H1 (cell line): ENCODE data around the gene FITM1. TPM values are rescaled to one million over a fixed set of nuclear protein-coding genes. Genes with fewer than 3 reads are reported as not detected.

Source experiments
- CTCF ChIA-PET: fragments of 300-600 bp; sonication (Branson Sonifier 250); formaldehyde crosslinking; loops from one replicate; lab custom pipeline; 2021; ENCODE audit not compliant: partially characterized antibody; lab: Charles Lee
- POLR2A ChIA-PET: fragments of 300-600 bp; sonication (Branson Sonifier 250); formaldehyde crosslinking; loops from one replicate; lab custom pipeline; 2021; ENCODE audit warnings: inconsistent platforms; ENCODE audit not compliant: partially characterized antibody; lab: Charles Lee
- DNase-seq, 2 experiments: peaks; one replicate each; pipeline versions ENCODE4 v3.0.0 to v3.0.0-alpha.2; 2010 to 2022; ENCODE audit warnings: low spot score in 2 of 2, low read depth in 1 of 2, mixed read lengths in 1 of 2
- FAIRE-seq: peaks from 2 replicates; lab custom pipeline; 2011; peaks lifted over from hg19 to GRCh38; lab: Jason Lieb, UNC
- H2AFZ ChIP-seq: 2 replicates; pipeline ENCODE4 v1.8.1; 2012; ENCODE audit warnings: low read length, inconsistent platforms
- H2AK5ac ChIP-seq: 2 replicates; pipeline ENCODE4 v1.6.1; 2013; ENCODE audit warnings: low read depth, low read length
- H2BK120ac ChIP-seq: replicated peaks from 2 replicates; pipeline ENCODE3; 2013; ENCODE audit warnings: low read depth, low read length, inconsistent platforms
- H2BK12ac ChIP-seq: 2 replicates; pipeline ENCODE4 v1.6.1; 2013; ENCODE audit warnings: low read depth, low read length
- H2BK15ac ChIP-seq: 2 replicates; pipeline ENCODE4 v1.6.1; 2013; ENCODE audit warnings: low read length
- H2BK20ac ChIP-seq: 2 replicates; pipeline ENCODE4 v1.6.1; 2013; ENCODE audit warnings: low read length
- H2BK5ac ChIP-seq: 2 replicates; pipeline ENCODE4 v1.6.1; 2013; ENCODE audit warnings: low read depth, low read length
- H3K14ac ChIP-seq: 2 replicates; pipeline ENCODE4 v1.6.1; 2013; ENCODE audit warnings: inconsistent platforms; ENCODE audit not compliant: insufficient read length
- H3K18ac ChIP-seq: 2 replicates; pipeline ENCODE4 v1.6.1; 2013; ENCODE audit warnings: low read length; ENCODE audit errors: extremely low read depth
- H3K23ac ChIP-seq: 2 replicates; pipeline ENCODE4 v1.6.1; 2013; ENCODE audit warnings: inconsistent platforms; ENCODE audit not compliant: insufficient read length
- H3K23me2 ChIP-seq: 2 replicates; pipeline ENCODE4 v1.6.1; 2013; ENCODE audit warnings: low read depth, low read length
- H3K27ac ChIP-seq: 2 replicates; pipeline ENCODE4 v1.6.1; 2011; ENCODE audit warnings: low read depth, low read length, inconsistent platforms
- H3K27me3 ChIP-seq, 4 experiments: replicated peaks in 1 of 4; 1 replicate in 1 of 4; 2 replicates in 3 of 4; pipeline versions ENCODE4 v1.6.1 to v1.8.1; 2011 to 2013; ENCODE audit warnings: low read length in 3 of 4, mild to moderate bottlenecking in 3 of 4, inconsistent platforms in 2 of 4, mixed read lengths in 2 of 4, moderate library complexity in 1 of 4; ENCODE audit not compliant: control insufficient read depth in 3 of 4, insufficient read depth in 3 of 4; ENCODE audit errors: extremely low read depth in 1 of 4
- H3K36me3 ChIP-seq, 4 experiments: 2 replicates each; pipeline versions ENCODE4 v1.6.1 to v1.8.1; 2011 to 2013; ENCODE audit warnings: mild to moderate bottlenecking in 4 of 4, low read length in 3 of 4, moderate library complexity in 2 of 4, control low read depth in 1 of 4, inconsistent platforms in 1 of 4; ENCODE audit not compliant: insufficient read depth in 4 of 4, control insufficient read depth in 2 of 4
- H3K4ac ChIP-seq: replicated peaks from 2 replicates; pipeline ENCODE3; 2013; ENCODE audit warnings: low read length, low read depth, mixed read lengths, inconsistent platforms; ENCODE audit not compliant: insufficient read length
- H3K4me1 ChIP-seq, 4 experiments: replicated peaks in 1 of 4; 1 replicate in 1 of 4; 2 replicates in 3 of 4; pipeline versions ENCODE4 v1.6.1 to v1.8.1; 2011 to 2013; ENCODE audit warnings: low read length in 3 of 4, inconsistent platforms in 2 of 4, mixed read lengths in 1 of 4; ENCODE audit not compliant: insufficient read depth in 4 of 4, control insufficient read depth in 3 of 4
- H3K4me2 ChIP-seq, 2 experiments: 2 replicates each; pipeline versions ENCODE4 v1.6.1 to v1.8.1; 2011 to 2013; ENCODE audit warnings: low read depth in 2 of 2, low read length in 2 of 2, control low read depth in 1 of 2, inconsistent platforms in 1 of 2, mild to moderate bottlenecking in 1 of 2; ENCODE audit not compliant: insufficient read depth in 1 of 2
- H3K4me3 ChIP-seq, 4 experiments: fragments of 200-600, 300-600 bp in 1 of 4; sonication (generic), shearing (Covaris generic), sonication (Bioruptor Twin) in 1 of 4; 2 replicates each; pipeline versions ENCODE4 v1.5.1 to v1.8.1; 2011 to 2016; ENCODE audit warnings: low read length in 4 of 4, low read depth in 3 of 4, control low read depth in 2 of 4, inconsistent platforms in 2 of 4, mild to moderate bottlenecking in 2 of 4, mixed read lengths in 1 of 4, moderate library complexity in 1 of 4; ENCODE audit not compliant: insufficient read depth in 2 of 4; ENCODE audit errors: extremely low read depth in 1 of 4
- H3K56ac ChIP-seq: replicated peaks from 2 replicates; pipeline ENCODE3; 2013; ENCODE audit warnings: low read depth, mild to moderate bottlenecking, mixed read lengths, low read length, inconsistent platforms; ENCODE audit not compliant: insufficient read length
- H3K79me1 ChIP-seq: 2 replicates; pipeline ENCODE4 v1.6.1; 2013; ENCODE audit warnings: low read depth, low read length, control low read depth
- H3K79me2 ChIP-seq, 2 experiments: 2 replicates each; pipeline versions ENCODE4 v1.6.1 to v1.8.1; 2012 to 2013; ENCODE audit warnings: low read length in 2 of 2, mild to moderate bottlenecking in 2 of 2, inconsistent platforms in 1 of 2; ENCODE audit not compliant: insufficient read depth in 2 of 2, control insufficient read depth in 1 of 2
- H3K9ac ChIP-seq, 4 experiments: replicated peaks in 1 of 4; 1 replicate in 1 of 4; 2 replicates in 3 of 4; pipeline versions ENCODE4 v1.6.1 to v1.8.1; 2011 to 2013; ENCODE audit warnings: low read depth in 3 of 4, low read length in 3 of 4, control low read depth in 2 of 4, mild to moderate bottlenecking in 2 of 4, moderate library complexity in 2 of 4, inconsistent platforms in 1 of 4; ENCODE audit errors: extremely low read depth in 1 of 4
- H3K9me3 ChIP-seq, 2 experiments: 2 replicates each; pipeline versions ENCODE4 v1.6.1 to v1.8.1; 2012 to 2013; ENCODE audit warnings: mild to moderate bottlenecking in 2 of 2, moderate library complexity in 2 of 2, control low read depth in 1 of 2, inconsistent platforms in 1 of 2, low read depth in 1 of 2, low read length in 1 of 2, mixed read lengths in 1 of 2; ENCODE audit not compliant: insufficient read depth in 2 of 2
- H4K20me1 ChIP-seq, 2 experiments: replicated peaks in 1 of 2; 2 replicates each; pipeline versions ENCODE3 to v1.8.1; 2011 to 2013; ENCODE audit warnings: inconsistent platforms in 2 of 2, low read length in 2 of 2, mild to moderate bottlenecking in 1 of 2; ENCODE audit not compliant: insufficient read depth in 2 of 2, control insufficient read depth in 1 of 2
- H4K5ac ChIP-seq: 2 replicates; pipeline ENCODE4 v1.6.1; 2013; ENCODE audit warnings: low read length, low read depth, mixed read lengths, inconsistent platforms; ENCODE audit not compliant: insufficient read length
- H4K8ac ChIP-seq: 2 replicates; pipeline ENCODE4 v1.8.0; 2013; ENCODE audit warnings: mild to moderate bottlenecking, moderate library complexity, low read length, inconsistent platforms; ENCODE audit not compliant: insufficient read depth; ENCODE audit errors: extremely low read depth
- H4K91ac ChIP-seq: replicated peaks from 2 replicates; pipeline ENCODE3; 2013; ENCODE audit warnings: low read length, mixed read lengths, inconsistent platforms; ENCODE audit not compliant: insufficient read length
- BCL11A ChIP-seq, 2 experiments: IDR thresholded peaks; one replicate each; pipeline ENCODE4 v1.6.1; 2011; ENCODE audit warnings: low read depth in 2 of 2, low read length in 2 of 2, mild to moderate bottlenecking in 2 of 2
- CBX5 ChIP-seq: fragments of 300-800, 300-1000 bp; sonication (generic); IDR thresholded peaks from 2 replicates; pipeline ENCODE4 v1.7.1; 2016; ENCODE audit warnings: antibody characterized with exemption, low read length, low read depth
- CHD1 ChIP-seq: IDR thresholded peaks from 2 replicates; pipeline ENCODE4 v1.6.1; 2012; ENCODE audit warnings: low read depth, low read length, improper control_type of control experiment
- CHD2 ChIP-seq: IDR thresholded peaks from 2 replicates; pipeline ENCODE4 v1.6.1; 2012; ENCODE audit warnings: low read length, improper control_type of control experiment
- EP300 ChIP-seq, 2 experiments: IDR thresholded peaks; 1 replicate in 1 of 2; 2 replicates in 1 of 2; pipeline ENCODE4 v1.6.1; 2011 to 2012; ENCODE audit warnings: low read depth in 2 of 2, low read length in 2 of 2, mild to moderate bottlenecking in 2 of 2, borderline replicate concordance in 1 of 2, inconsistent platforms in 1 of 2, moderate library complexity in 1 of 2
- FOSL1 ChIP-seq: IDR thresholded peaks from 2 replicates; pipeline ENCODE4 v1.6.1; 2011; ENCODE audit warnings: mild to moderate bottlenecking, low read depth, low read length, moderate library complexity; ENCODE audit not compliant: insufficient read depth
- GTF2F1 ChIP-seq: IDR thresholded peaks from 2 replicates; pipeline ENCODE4 v1.6.1; 2012; ENCODE audit warnings: low read depth, low read length, improper control_type of control experiment, borderline replicate concordance
- JUN ChIP-seq: IDR thresholded peaks from 2 replicates; pipeline ENCODE4 v1.6.1; 2011; ENCODE audit warnings: low read depth, mild to moderate bottlenecking, improper control_type of control experiment, low read length
- KDM1A ChIP-seq: fragments of 200-600, 300-600 bp; sonication (generic); IDR thresholded peaks from 2 replicates; pipeline ENCODE4 v1.7.1; 2016; ENCODE audit warnings: mild to moderate bottlenecking, low read length, borderline replicate concordance
- KDM5A ChIP-seq: fragments of 200-600 bp; IDR thresholded peaks from 2 replicates; pipeline ENCODE4 v1.7.1; 2012; ENCODE audit warnings: mild to moderate bottlenecking, low read length, inconsistent platforms, mixed read lengths
- MAFK ChIP-seq: IDR thresholded peaks from 2 replicates; pipeline ENCODE4 v1.6.1; 2012; ENCODE audit warnings: low read depth, mild to moderate bottlenecking, improper control_type of control experiment, low read length
- SIN3A ChIP-seq, 2 experiments: IDR thresholded peaks in 1 of 2; conservative IDR thresholded peaks in 1 of 2; 2 replicates each; pipeline ENCODE4 v1.6.1; 2011 to 2012; ENCODE audit warnings: low read length in 2 of 2, improper control_type of control experiment in 1 of 2, low read depth in 1 of 2, mild to moderate bottlenecking in 1 of 2
- SP2 ChIP-seq: IDR thresholded peaks from 2 replicates; pipeline ENCODE4 v1.6.1; 2012; ENCODE audit warnings: mild to moderate bottlenecking, low read length, inconsistent platforms
- SRF ChIP-seq: IDR thresholded peaks from 2 replicates; pipeline ENCODE4 v1.6.1; 2011; ENCODE audit warnings: mild to moderate bottlenecking, low read depth, low read length, moderate library complexity
- WGBS, 2 experiments: shearing (Covaris generic) in 1 of 2; methylation state at CpG; one replicate each; pipeline versions ENCODE4 v1.1.6 to v1.1.7; 2013 to 2015; ENCODE audit warnings: low lambda C conversion rate in 2 of 2, mixed read lengths in 2 of 2, inconsistent platforms in 1 of 2, low coverage in 1 of 2, missing lambda C conversion rate in 1 of 2; ENCODE audit not compliant: insufficient replicate concordance in 2 of 2, insufficient coverage in 1 of 2, insufficient read length in 1 of 2; ENCODE audit errors: extremely low coverage in 1 of 2, missing lambda C conversion rate in 1 of 2; 5-methylcytosine and 5-hydroxymethylcytosine counted together
- polyA plus RNA-seq, 7 experiments: library from polyadenylated mRNA; depleted of rRNA in 3 of 7; stranded (reverse) in 5 of 7; unstranded in 2 of 7; fragments of >200 nt in 5 of 7; fragments of 200-250 nt in 2 of 7; gene quantifications; 1 replicate in 5 of 7; 2 replicates in 1 of 7; 4 replicates in 1 of 7; pipeline versions ENCODE4 v1.2.1 to v1.2.3, GENCODE V29; 2011 to 2013; ENCODE audit warnings: missing spikeins in 2 of 7, mixed read lengths in 2 of 7
- total RNA-seq: library from RNA; stranded (reverse); fragmentation: NEBNext Ultra II Directional; extraction: Animal tissue kit (Norgen Biotek cat#: 25700); gene quantifications from 2 replicates; pipeline ENCODE4 v1.2.1, GENCODE V29; 2021

FITM1 gene
- total and polyA plus RNA-seq, 2 of the 8 experiments (the other 6 are each of a cell fraction or from before 2014, with no cell fraction given): 0.53 to 0.76 TPM

- no peak for FAIRE-seq
- H4K5ac ChIP-seq: no peak overlapping the region
- WGBS, 2 experiments: 91% methylated on average over 3 of the region's 3 CpGs; no CpG with 5 or more reads in 1 of the 2 experiments
- TF ChIP-seq CBX5 (no peak), SIN3A (conservative IDR thresholded peaks at IDR 0.05 in 1 of 2, IDR thresholded peaks at IDR 0.05 in 1 of 2; ENCODE audit: low read depth in 1 of 2, low read length in 2 of 2) (no peak), FOSL1 (no peak), JUN (no peak), CHD1 (no peak), BCL11A (IDR thresholded peaks at IDR 0.05; ENCODE audit: low read depth in 2 of 2, low read length in 2 of 2) (no peak), KDM5A (no peak), GTF2F1 (no peak), SRF (no peak), EP300 (IDR thresholded peaks at IDR 0.05; ENCODE audit: borderline replicate concordance in 1 of 2, low read depth in 2 of 2, low read length in 2 of 2) (no peak), KDM1A (no peak), SP2 (no peak), CHD2 (no peak), MAFK (no peak)
These were observed 29.4 kb upstream of the FITM1 start for GRCh38 chr14:24100982-24101494.

More at GRCh38 chr14:24100982-24101494, 29.4 kb upstream of the FITM1 start:
- no peak overlapping the region for H2AFZ ChIP-seq
- no peak overlapping the region; the same call in 1 of the 2 replicates for H4K8ac ChIP-seq
- H3K27me3 ChIP-seq: no peaks in the 10 kb centered on the region
- no peak overlapping the region for H2BK20ac ChIP-seq
- POLR2A ChIA-PET: interaction anchor here (0.9 to 23.9 kb wide), 16 partner anchors 7 to 102 kb away, joined by 3 to 626 read pairs (median 8); partner anchors contain the start of genes CARMIL3, CPNE6, DCAF11 and EMC9
- peaks cover 0 to 6% of the 10 kb centered on the region in 2 experiments; a peak in 1 of 4 replicates for H3K79me2 ChIP-seq
- H3K4me2 ChIP-seq: no peak overlapping the region
- H2BK12ac ChIP-seq: no peak overlapping the region
- peaks cover 9 to 76% (median 47%) of the 10 kb centered on the region in 4 experiments; a peak in 7 of 8 replicates for H3K36me3 ChIP-seq
- H2AK5ac ChIP-seq: no peak overlapping the region
- CTCF ChIA-PET: interaction anchor here (1.2 to 12.2 kb wide), 4 partner anchors 7 to 44 kb away, joined by 4 to 160 read pairs (median 74); partner anchors contain the start of gene PCK2
- H2BK15ac ChIP-seq: no peak overlapping the region
- DNase-seq: no peak
- H3K18ac ChIP-seq: no peak overlapping the region
- H3K9ac ChIP-seq: no peak overlapping the region
- no peaks in the 10 kb centered on the region for H3K23me2 ChIP-seq
- no peak overlapping the region for H2BK5ac ChIP-seq
- H3K4me1 ChIP-seq: no peaks in the 10 kb centered on the region
- H3K9me3 ChIP-seq: peaks cover 7% of the 10 kb centered on the region in 2 experiments; a peak in 3 of 4 replicates
- no peak overlapping the region for H3K4ac ChIP-seq
- H4K20me1 ChIP-seq: peaks cover 7 to 11% of the 10 kb centered on the region in 2 experiments
- H2BK120ac ChIP-seq: no peak overlapping the region
- H3K56ac ChIP-seq: no peak overlapping the region
- no peak overlapping the region for H3K27ac ChIP-seq
- peaks cover 5% of the 10 kb centered on the region for H3K79me1 ChIP-seq
- H4K91ac ChIP-seq: no peak overlapping the region
- no peak overlapping the region for H3K14ac ChIP-seq
- no peak overlapping the region for H3K4me3 ChIP-seq
- no peak overlapping the region for H3K23ac ChIP-seq
